OCI-LY3 (cell line): ENCODE results near the gene RAB24.

Experiments used
- EZH2phosphoT487 ChIP-seq: fragments of 200-600 bp; shearing (Covaris generic); IDR thresholded peaks from 2 replicates; pipeline ENCODE4 v1.6.1; 2018; ENCODE audit warnings: antibody characterized with exemption, mixed run types, low read depth
- TF ChIP-seq, protein P1 (sequence below): fragments of 200-600, 300-600 bp; sonication (generic); IDR thresholded peaks from 2 replicates; pipeline ENCODE4 v1.5.1; 2014; ENCODE audit warnings: antibody characterized with exemption, low read length, low read depth

DNA sequence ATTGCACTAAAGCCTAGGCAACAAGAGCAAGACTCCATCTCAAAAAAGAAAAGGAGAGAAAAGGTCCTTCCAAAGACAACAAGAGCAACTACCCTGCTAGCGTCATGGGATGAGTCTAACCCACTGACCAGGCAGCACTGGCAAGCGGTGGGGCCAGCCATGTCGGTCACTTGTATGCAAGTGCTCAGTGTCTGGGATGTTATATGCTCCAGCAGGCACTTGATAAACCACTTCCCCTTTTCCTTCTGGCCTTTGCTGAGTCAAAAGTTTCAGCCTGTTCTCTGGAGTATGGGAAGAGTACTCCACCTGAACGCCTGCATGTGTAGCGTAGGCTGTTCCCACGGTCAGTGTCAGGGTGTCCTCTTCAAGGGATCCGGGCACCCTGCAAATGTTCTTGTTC lies 17.4 kb upstream of the RAB24 start:
- TF ChIP-seq, protein P1, sequence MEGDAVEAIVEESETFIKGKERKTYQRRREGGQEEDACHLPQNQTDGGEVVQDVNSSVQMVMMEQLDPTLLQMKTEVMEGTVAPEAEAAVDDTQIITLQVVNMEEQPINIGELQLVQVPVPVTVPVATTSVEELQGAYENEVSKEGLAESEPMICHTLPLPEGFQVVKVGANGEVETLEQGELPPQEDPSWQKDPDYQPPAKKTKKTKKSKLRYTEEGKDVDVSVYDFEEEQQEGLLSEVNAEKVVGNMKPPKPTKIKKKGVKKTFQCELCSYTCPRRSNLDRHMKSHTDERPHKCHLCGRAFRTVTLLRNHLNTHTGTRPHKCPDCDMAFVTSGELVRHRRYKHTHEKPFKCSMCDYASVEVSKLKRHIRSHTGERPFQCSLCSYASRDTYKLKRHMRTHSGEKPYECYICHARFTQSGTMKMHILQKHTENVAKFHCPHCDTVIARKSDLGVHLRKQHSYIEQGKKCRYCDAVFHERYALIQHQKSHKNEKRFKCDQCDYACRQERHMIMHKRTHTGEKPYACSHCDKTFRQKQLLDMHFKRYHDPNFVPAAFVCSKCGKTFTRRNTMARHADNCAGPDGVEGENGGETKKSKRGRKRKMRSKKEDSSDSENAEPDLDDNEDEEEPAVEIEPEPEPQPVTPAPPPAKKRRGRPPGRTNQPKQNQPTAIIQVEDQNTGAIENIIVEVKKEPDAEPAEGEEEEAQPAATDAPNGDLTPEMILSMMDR = no peak
- TF ChIP-seq EZH2phosphoT487 = no peak
